GM18511 (cell line): Measurements from ENCODE around the gene SELPLG.
"Not testable (repeated sequence)": the region's sequence is repeated elsewhere in the genome, so short reads cannot be mapped to it uniquely, and the experiment has no call there.

Source experiments
- ATAC-seq: cut with Tn5 transposase; IDR thresholded peaks from one replicate; pipeline ENCODE4 v1.9.1; 2021; ENCODE audit warnings: mild to moderate bottlenecking, moderate library complexity; ENCODE audit not compliant: unreplicated experiment

SELPLG gene

DNA sequence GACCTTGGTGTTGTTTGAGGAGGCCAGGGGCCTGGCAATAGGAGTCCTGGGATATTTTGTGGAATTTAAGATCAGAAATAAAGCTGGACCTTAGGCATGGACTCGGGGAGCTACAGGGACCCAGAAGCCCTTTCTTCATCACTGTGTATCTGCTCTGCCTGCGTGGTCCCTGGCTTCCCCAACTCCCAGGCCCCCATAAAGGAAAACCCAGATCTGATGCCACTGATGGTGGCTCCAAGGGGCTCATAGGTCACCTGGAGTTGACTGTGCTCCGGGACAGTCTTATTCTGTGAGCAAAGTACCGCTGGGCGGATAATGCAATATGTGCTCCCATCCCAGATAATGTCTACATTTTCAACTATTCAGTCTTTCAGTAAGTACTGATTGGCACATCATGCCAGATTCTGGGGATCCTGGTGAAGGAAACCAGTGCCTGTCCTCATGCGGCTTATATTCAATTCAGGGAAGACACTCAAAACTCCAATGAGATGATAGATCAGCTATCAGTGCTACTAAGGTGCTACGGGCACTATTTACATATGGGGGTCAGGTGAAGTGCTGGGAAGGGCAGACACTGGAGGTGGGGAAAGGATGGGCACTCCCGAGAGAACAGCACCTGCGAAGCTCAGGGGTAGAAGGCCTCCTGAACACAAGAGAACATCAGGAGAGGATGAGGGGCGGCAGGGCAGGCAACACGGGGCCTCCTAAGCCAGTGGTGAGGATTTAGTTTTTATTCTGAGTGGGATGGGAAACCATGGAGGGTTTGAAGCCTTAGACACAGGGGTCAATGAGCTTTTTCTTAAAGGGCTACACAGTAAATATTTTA, 5.5 kb upstream of the SELPLG start:
- no peak for ATAC-seq

DNA sequence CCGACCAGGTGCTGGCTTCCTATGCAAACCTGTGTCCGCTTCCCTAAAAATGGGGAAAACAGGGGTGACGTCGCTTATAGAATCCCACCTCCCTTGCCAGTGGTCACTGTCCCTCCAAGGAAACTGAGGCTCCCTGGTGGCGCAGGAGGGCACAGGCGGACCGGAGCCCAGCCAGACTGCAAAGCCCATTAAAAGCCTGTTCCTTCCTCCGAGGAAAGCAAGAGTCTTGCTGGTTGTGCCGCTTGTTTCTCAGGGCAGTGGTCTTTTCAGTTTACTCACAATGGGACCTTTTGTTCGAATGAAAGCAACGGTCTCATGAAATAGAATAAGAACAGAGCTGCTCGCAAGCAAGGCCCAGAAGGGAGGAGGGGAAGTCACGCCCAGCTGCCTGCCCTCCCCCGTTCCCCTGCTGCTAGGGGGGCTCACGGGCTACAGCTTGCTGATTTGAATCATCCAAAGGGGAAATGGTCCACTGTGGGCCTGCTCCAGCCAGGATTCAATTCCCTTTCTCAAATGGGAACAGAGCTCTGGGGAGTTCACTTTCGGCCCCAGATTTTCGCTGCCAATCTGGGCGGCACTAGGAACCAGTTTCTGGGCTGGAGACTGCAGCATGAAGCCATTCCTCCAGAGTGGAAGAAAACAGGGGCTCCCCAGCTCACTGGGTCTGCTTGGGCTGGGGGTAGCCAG, 4.6 kb upstream of the SELPLG start:
- no peak for ATAC-seq

DNA sequence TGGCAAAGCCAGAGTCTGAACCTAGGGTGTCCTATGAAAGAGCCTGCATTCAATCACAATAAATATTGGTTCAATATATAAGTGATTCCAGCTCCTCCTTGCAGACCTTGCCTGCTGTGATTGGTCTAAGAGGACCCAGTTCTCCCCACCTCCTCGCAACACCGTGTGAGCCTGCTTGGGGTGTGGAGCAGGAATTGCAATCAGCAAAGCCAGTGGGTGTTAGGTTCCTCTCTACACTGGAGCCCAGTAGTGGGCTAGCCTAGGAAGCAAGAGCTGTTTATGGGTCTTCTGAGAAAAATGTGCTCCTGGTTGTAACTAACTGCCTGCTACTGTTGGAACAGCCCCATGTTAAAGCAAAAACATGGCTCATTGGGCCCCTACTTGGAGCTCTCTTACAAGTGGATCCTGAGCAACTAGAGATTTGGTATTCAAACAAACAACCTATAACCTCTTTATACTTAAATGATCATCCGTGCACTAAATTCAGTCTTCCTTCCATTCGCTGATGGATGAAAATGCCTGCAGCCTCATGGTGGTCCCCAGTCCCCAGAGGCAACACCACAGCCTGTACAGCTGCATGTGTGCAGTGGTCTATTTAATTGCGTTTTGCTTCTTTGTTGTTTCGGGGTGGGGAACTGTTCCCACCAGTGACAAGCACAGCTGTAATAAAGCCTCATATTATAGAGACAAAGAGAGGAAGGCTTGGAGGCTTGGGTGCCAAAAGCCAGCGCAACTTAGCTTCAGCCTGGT, 3.7 kb upstream of the SELPLG start:
- ATAC-seq = no peak

DNA sequence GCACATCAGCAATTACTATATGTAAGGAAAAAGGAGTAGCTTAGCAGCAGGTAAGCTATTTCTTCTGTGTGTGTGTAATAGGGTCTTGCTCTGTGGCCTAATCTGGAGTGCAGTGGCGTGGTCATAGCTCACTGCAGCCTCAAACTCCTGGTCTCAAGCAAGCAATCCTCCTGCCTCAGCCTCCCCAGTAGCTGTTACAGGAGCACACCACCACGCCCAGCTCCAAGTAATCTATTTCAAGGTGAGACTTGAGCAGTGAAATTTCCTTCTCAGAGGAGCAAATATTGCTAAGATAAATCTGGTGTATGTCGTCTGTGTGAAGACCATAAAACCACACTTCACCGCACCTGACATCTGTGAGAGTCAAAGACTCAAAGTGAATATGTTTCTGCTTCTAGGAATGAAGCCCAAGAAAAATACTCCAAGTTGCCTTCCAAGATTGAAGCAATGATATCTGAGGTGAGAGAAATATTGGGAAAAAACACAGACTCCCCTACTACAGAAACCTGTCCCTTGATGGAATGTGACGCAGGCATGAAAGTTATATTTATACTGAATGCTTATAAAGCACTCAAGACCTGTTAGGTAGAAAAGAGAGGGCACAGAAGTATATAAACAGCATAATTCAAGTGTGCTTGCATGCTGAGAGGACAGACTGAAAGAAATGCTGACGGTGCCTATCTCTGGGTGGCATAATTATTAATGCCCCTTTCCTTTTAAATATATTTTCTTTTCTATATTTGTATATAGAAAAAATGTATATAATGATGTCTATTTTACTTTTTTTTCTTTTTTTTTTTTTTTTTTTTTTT, 2.5 kb upstream of the SELPLG start:
- ATAC-seq = no peak

DNA sequence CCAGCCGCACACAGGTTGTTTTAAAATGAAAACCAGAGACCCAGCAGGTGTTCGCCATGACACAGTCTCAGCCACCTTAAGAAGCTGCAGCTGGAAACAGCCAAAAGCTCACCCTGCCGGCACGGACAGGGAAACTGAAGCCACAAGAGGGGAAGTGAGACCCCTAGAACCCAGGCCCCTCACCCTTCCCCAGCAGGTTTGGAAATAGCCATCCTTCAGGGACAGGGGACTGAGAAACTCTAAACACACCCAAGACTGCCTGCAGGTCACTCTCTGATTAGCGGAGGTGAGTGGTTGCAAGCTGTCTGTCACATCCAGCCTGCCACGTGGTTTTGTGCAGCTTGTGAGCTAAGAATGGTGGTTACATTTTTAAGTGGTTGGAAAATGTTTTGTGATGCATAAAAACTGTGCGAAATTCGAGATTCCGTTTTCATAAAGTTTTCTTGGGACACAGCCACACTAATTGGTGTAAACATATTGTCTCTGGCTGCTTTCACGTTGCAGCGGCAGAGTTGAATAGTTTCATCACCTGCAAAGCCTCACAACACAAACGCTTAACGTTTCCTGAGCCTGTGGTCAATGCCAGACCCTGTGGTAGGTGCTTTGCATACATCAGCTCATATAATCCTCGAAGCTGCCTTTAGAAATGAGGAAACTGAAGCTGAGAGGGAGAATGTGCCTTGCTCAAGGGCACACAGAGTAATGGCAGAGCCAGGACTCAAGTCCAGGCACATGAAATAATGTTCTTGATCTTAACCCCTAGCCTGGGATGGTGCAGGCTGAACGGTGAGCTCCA, 1.7 kb upstream of the SELPLG start:
- peak; percentile 56 for ATAC-seq

DNA sequence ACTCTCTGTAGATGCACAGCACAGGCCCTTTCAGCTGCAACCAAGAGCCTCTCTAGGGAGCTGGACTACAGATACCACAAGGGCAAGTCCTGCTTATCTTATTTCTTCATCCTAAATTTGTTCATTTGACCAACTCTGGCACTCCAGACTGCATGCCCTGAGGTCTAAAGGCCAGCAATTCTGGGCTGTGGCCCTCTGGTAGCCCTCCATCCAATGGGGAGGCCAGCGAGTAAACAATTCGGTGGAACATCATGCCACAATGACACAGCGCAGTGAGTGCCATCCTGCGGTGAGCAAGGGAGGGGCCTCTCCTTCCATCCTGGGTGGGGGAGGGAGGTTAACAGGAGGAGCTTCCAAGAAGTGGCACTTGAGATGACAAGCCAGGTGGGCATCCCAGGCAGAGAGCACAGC, 652 bp upstream of the SELPLG start:
- ATAC-seq = no peak

DNA sequence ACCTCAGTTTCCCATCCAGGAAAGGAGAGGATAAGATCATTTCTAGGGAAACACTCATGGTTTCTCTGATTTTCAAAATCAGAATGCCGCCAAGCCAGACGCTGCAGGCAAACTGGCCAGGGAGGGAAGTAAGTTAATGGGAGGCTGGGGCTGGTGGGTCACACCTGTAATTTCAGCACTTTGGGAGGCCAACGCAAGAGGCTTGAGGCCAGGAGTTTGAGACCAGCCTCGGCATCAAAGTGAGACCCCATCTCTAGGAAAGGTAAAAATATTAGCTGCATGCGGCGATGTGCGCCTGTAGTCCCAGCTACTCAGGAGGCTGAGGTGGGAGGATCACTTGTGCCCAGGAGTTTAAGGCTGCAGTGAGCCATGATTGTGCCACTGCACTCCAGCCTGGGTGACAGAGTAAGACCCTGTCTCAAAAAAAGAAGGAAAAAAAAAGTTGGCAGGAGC, 587 bp downstream of the SELPLG start:
- no peak for ATAC-seq

DNA sequence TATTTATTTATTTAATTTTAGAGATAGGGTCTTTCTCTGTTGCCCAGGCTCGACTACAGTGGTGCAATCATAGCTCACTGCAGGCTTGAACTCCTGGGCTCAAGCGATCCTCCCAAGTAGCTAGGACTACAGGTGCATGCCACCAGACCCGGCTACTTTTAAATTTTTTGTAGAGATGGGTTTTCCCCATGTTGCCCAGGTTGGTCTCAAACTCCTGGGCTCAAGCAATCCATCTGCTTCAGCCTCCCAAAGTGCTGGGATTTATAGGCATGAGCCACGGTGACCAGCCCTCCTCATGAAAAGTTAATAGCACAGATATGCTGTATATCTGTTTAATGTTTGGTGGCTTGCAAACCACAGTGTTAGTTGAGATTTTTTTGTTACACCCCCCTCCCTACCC, 2.4 kb downstream of the SELPLG start:
- ATAC-seq = not testable (repeated sequence)

DNA sequence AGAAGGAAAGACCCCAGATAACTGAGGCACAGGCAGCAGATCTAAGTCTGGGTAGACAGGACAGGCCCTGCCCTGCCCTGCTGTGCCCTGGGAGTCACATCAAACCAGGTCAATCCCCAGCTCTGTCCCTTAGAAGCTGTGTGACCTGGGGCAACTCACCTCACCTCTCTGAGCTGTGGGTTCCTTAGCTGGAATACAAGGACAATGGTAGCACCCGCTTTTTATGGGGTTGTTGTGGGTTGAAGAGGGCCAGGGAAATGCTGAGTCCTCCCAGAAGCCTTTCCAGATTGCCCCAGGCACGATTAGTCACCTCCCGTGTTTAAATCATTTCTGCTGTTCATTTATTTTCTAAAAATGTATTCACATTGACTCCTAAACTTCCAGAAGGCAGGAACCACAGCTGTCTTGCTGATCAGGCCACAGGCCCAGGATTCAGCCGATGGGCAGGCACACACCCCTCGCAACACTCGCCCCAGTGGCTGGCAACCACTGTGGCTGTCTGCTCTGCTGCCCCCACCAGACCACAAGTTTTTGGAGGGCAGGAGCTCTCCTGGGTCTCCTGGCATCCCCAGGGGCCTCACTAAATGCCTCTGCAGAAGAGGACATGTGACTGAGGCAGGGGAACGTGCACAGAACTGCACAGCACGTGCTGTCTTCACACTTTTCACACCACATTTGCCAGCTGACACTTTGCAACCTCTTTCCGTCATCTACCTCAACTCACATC, 3.0 kb downstream of the SELPLG start:
- ATAC-seq = no peak

DNA sequence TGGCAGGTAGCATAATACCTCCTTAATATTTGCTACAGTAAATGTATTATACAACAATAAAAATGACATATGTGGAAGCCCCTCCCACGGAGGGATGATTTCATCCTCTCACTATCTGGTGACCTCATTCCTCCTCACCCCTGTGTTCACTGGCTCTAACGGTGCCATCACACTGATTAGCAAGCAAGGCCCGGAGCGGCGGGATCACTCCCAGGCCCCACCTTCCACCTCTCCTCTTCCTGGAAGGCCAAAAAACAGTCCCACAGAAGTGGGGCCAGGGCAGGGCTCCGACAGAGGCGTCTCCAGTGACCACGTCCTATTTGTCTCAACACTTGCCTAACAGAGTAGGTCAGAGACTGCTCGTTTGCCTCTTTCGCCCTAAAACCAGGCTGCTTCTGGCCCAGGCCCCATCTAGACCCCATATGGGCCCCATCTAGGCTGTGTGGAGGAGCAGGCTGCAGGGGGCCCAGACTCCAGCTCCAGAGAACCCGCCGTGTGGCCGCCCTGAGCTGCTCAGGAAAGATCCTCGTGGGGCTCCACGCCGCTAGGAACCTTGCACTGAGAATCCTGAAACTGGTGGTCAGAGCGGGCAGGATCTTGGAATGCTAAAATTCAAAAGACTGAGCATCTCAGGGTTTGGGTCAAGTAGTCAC, 3.7 kb downstream of the SELPLG start:
- ATAC-seq = no peak

DNA sequence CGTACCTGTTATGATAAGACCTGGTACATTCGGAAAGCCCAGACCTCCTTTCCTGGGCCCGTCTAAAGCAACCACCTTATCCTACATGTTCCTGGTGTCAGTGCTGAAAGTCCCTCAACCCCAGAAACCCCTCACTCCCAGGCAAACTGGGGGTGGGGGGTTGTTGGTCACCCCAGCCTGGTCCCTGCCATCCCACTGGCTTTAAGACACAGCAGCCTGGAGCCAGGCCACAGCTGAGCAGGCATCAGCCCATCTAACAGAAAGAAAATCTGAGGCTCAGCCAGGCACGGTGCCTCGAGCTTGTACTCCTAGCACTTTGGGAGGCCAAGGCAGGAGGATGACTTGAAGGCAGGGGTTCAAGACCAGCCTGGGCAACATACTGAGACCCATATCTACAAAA, 4.5 kb downstream of the SELPLG start:
- ATAC-seq = no peak

DNA sequence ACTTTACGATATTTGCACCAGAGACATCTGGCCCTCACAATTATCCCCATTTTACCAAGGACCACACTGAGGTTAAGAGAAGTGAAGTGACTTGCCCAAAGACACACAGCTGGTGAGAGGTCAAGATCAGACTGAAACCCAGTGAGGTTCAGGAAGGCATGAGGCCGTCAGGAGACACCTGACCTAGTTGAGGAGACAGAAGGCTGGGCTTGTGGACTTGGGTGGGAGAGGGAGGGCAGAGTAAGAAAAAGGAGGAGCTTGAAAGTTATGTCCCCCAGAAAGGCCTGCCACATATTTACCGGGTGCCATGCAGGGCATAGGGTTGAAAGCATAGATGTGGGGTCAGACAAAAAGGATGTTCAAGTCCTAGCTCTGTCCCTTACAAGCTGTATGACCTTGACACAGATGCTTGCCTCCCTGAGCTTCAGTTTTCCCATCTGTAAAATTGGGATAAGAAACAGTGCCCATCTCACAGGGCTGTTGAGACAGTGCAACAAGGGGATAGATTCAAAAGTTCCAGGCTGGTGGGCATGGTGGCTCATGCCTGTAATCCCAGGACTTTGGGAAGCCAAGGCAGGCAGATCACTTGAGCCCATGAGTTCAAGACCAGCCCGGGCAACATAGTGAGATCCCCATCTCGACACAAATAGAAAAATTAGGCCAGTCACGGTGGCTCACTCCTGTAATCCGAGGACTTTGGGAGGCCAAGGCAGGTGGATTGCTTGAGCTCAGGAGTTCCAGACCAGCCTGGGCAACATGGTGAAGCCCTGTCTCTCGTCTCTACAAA, 6.4 kb downstream of the SELPLG start:
- ATAC-seq = no peak

DNA sequence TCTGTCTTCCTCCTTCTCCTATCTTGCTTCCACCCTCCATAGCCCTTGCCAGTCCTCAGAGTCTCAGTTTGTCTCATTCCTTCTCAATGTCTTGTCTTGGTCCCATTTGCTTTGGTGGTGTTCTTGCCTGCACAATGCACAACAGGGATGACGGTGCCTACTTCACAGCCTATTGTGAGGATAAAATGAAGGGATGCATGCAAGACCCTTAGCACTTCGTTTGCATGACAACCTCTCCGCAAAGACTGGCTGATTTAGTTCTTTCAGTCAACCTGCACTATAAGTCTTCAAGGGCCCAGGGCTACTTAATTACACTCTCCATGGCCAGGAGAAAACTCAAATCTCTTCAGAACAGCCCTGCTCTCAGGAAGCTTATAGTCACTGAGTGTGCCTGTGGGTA, 8.5 kb downstream of the SELPLG start:
- ATAC-seq = no peak

DNA sequence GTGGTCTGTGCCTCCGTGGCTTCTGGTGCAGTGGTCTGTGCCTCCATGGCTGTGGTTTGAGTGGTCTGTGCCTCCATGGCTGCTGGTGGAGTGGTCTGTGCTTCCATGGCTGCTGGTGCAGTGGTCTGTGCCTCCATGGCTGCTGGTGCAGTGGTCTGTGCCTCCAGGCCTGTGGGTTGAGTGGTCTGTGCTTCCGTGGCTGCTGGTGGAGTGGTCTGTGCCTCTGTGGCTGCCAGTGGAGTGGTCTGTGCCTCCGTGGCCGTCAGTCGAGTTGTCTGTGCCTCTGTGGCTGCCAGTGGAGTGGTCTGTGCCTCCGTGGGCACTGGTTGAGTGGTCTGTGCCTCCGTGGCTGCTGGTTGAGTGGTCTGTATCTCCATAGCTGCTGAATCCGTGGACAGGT, 10.1 kb downstream of the SELPLG start:
- no peak for ATAC-seq

DNA sequence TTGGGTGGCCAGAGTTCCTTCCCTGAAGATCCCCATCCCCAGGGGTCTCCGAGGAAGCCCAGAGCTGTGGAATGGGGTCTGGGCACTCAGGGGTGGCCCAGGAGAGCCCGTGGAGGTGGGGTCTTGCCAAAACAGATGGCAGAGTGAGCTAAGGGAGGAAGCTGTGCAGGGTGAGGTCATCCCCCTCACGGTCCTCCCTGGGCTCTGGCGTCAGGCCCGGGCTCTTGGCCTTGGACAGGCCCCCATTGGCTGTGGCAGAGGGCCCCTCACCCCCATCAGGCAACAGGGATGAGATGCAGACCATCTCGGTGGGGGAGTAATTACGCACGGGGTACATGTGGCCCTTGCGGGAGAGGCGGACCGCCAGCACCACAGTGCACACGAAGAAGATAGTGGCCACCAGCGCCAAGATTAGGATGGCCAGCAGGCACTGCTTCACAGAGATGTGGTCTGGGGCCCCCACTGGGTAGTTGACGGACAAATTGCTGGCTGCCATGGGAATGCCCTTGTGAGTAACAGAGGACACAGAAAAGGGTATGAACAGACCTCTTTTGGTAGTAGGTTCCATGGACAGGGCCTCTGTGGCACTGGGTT, 10.7 kb downstream of the SELPLG start:
- no peak for ATAC-seq

DNA sequence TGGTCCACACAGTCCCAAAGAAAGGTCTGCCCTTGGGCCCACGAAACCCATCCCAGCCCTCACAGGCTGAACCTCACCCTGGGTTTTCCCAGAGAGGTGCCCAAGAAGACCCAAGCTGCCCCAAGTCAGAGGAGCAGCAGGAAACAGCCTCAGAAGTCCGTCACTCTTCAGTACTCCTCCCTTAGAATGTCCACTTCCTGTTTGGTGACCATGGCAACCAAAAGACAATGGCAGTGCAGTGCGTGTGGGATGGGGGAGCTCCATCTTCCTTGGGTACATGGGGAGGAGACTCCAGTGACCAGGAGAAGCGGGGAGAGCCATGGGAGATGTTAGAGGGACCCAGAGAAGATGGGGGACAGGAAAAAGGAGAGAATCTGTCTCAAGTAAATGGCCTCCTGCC, 11.3 kb downstream of the SELPLG start:
- ATAC-seq = no peak

DNA sequence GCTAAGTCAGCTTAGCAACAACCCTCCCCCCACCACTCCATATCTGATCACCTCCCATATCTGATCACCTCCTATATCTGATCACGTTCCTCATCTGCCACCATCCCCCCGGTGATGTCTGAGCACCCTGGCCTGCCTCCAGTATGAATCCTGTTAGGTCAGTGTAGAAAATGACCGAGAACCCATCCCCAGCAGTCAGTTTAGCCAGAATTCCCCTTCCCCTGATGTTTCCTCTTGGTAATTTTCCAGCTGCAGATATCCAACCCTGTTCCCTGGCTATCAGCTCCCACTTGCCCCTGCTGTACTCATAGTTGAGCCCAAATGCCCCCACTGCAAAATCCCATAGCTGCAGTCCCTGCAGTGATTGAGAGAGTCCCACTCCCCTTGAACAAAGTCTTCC, 12.5 kb downstream of the SELPLG start:
- no peak for ATAC-seq
